Tibial artery (tissue), 4 donors: ENCODE results near the gene FOXN4.

Source experiments
- DNase-seq, 2 donors: peaks; one replicate each; pipeline ENCODE4 v3.0.0-alpha.2; 2019
- H3K27ac ChIP-seq, 2 donors: fragments of 200-600 bp; sonication (generic) in 1 of 2; 1 replicate in 1 of 2; 2 replicates in 1 of 2; pipeline ENCODE4 v1.5.1; 2018 to 2019; ENCODE audit warnings: mild to moderate bottlenecking in 1 of 2
- H3K27me3 ChIP-seq, 2 donors: fragments of 200-600 bp; sonication (generic) in 1 of 2; one replicate each; pipeline versions ENCODE4 v1.5.1 to v1.6.0; 2016 to 2019
- H3K36me3 ChIP-seq, 3 donors: fragments of 200-600 bp; sonication (generic) in 2 of 3; one replicate each; pipeline ENCODE4 v1.5.1; 2016 to 2019; ENCODE audit warnings: mild to moderate bottlenecking in 2 of 3
- H3K4me1 ChIP-seq, 4 donors: fragments of 200-600 bp; sonication (generic) in 2 of 4; 1 replicate in 3 of 4; 2 replicates in 1 of 4; pipeline ENCODE4 v1.5.1; 2016 to 2019
- H3K4me3 ChIP-seq, 2 donors: fragments of 200-600 bp; sonication (generic) in 1 of 2; 1 replicate in 1 of 2; 2 replicates in 1 of 2; pipeline ENCODE4 v1.5.1; 2018 to 2019; ENCODE audit warnings: mild to moderate bottlenecking in 2 of 2
- H3K9me3 ChIP-seq, 3 donors: fragments of 200-600 bp; sonication (generic) in 1 of 3; one replicate each; pipeline ENCODE4 v1.5.1; 2016 to 2019
- intact Hi-C: fragments of 100-400 bp; cut with DNase I; formaldehyde crosslinking; loops from one replicate; pipeline ENCODE4 v1.15.0; 2023; ENCODE audit warnings: low total_unique reads
- TF ChIP-seq, protein P1 (sequence below), 2 experiments: fragments of 200-600 bp in 1 of 2; fragments of 450-650 bp in 1 of 2; IDR thresholded peaks; one replicate each; pipeline ENCODE4 v1.5.1; 2017 to 2019; ENCODE audit warnings: antibody characterized with exemption in 2 of 2, mild to moderate bottlenecking in 1 of 2, moderate library complexity in 1 of 2

The FOXN4 gene

GRCh38 chr12:109308534-109309380 lies at the start of gene FOXN4:
Gene FOXN4, minus strand, starts transcription at chr12:109309284. Its CDS starts 963 bp downstream, at chr12:109308321.
- DNase-seq, result no peak
- Histone ChIP-seq H3K9me3 (no peaks in the 10 kb centered on the region), H3K4me1 (peaks cover 0 to 22% (median 16%) of the 10 kb centered on the region in 4 donors), H3K27me3 (peaks cover 0 to 80% of the 10 kb centered on the region in 2 donors), H3K36me3 (no peaks in the 10 kb centered on the region), H3K4me3 (peak within 1 kb of the TSS; percentile 37 to 52), H3K27ac (no peak within 1 kb of the TSS)
- TF ChIP-seq, protein P1, sequence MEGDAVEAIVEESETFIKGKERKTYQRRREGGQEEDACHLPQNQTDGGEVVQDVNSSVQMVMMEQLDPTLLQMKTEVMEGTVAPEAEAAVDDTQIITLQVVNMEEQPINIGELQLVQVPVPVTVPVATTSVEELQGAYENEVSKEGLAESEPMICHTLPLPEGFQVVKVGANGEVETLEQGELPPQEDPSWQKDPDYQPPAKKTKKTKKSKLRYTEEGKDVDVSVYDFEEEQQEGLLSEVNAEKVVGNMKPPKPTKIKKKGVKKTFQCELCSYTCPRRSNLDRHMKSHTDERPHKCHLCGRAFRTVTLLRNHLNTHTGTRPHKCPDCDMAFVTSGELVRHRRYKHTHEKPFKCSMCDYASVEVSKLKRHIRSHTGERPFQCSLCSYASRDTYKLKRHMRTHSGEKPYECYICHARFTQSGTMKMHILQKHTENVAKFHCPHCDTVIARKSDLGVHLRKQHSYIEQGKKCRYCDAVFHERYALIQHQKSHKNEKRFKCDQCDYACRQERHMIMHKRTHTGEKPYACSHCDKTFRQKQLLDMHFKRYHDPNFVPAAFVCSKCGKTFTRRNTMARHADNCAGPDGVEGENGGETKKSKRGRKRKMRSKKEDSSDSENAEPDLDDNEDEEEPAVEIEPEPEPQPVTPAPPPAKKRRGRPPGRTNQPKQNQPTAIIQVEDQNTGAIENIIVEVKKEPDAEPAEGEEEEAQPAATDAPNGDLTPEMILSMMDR (IDR thresholded peaks at IDR 0.05), result no peak
- intact Hi-C loops, result no loop called here

DNA sequence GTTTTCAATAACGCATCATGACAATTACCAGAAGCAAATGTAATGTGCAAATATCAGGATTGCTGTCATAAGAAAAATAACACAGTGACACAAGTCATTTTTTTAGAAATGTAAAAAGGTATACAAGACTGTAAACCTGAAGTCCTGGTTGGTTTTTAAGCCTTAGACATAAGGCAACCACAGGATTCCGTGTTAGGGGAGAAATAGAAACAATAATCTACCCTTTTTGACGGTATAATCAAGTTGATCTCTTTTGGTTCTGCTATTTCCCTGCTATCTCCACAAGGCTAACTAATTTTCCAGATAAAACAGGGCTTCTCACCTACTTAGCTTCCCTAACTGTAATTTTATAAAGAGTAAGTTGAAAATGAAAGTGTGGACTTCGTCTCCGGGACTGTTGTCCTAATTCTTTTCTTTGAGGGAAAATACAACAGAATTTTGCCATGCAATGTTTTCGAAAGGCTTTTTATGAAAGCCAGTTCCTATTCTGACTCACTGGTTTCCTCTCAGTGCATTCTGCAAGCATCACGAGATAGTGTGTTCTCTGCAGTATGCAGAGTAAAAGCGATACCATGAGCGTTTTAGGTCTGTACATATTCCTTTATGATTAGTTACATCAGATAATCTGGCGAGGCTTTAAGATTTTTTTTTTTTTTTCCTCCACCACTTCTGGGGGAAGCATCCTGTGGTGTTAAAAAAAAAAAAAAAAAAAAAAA lies 49.2 kb upstream of the FOXN4 start:
- no peak overlapping the region for H3K27ac ChIP-seq
- TF ChIP-seq, protein P1 (IDR thresholded peaks at IDR 0.05), result no peak
- H3K4me1 ChIP-seq, result no peaks in the 10 kb centered on the region
- H3K27me3 ChIP-seq, result peaks cover 0 to 26% of the 10 kb centered on the region in 2 donors
- no peak overlapping the region for H3K4me3 ChIP-seq
- intact Hi-C loops, result no loop called here
- H3K36me3 ChIP-seq, result no peaks in the 10 kb centered on the region
- no peak for DNase-seq
- no peaks in the 10 kb centered on the region for H3K9me3 ChIP-seq

GRCh38 chr12:109357032-109357431 lies 47.9 kb upstream of the FOXN4 start:
- no peak overlapping the region for H3K4me3 ChIP-seq
- H3K9me3 ChIP-seq, result no peaks in the 10 kb centered on the region
- H3K27ac ChIP-seq, result no peak overlapping the region
- intact Hi-C loops, result no loop called here
- no peaks in the 10 kb centered on the region for H3K4me1 ChIP-seq
- no peak for DNase-seq
- H3K27me3 ChIP-seq, result peaks cover 0 to 25% of the 10 kb centered on the region in 2 donors
- no peaks in the 10 kb centered on the region for H3K36me3 ChIP-seq
- TF ChIP-seq, protein P1 (IDR thresholded peaks at IDR 0.05), result no peak

GRCh38 chr12:109356577-109356976 lies 47.5 kb upstream of the FOXN4 start:
- no peaks in the 10 kb centered on the region for H3K4me1 ChIP-seq
- no peaks in the 10 kb centered on the region for H3K9me3 ChIP-seq
- no peak overlapping the region for H3K4me3 ChIP-seq
- TF ChIP-seq, protein P1 (IDR thresholded peaks at IDR 0.05), result no peak
- H3K27me3 ChIP-seq, result peaks cover 0 to 25% of the 10 kb centered on the region in 2 donors
- no peak for DNase-seq
- H3K27ac ChIP-seq, result no peak overlapping the region
- intact Hi-C loops, result no loop called here
- no peaks in the 10 kb centered on the region for H3K36me3 ChIP-seq

DNA sequence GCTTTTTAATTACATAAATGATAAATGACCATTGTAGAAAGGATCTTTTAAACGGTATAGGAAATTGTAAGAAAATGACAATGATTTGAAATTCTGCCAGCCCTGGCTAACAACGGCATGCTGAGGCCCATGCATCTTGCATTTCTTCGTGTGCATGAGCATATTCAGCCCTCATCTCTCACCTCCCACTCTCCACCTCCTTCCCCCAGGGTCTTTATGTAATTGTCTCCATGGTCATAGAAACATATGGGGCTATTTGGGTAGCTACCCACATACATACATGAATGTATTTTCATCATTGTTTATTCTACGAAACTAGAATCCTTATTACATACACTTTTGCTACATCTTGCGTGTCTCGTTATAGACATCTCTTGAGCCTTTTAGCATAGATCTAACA lies 43.1 kb upstream of the FOXN4 start:
- H3K27me3 ChIP-seq, result peaks cover 0 to 14% of the 10 kb centered on the region in 2 donors
- H3K9me3 ChIP-seq, result no peaks in the 10 kb centered on the region
- TF ChIP-seq, protein P1 (IDR thresholded peaks at IDR 0.05), result no peak
- no peak for DNase-seq
- no peaks in the 10 kb centered on the region for H3K36me3 ChIP-seq
- no peak overlapping the region for H3K4me3 ChIP-seq
- intact Hi-C loops, result no loop called here
- H3K4me1 ChIP-seq, result no peaks in the 10 kb centered on the region
- no peak overlapping the region for H3K27ac ChIP-seq
